ENCODE results near the gene HSPA5.
"Not testable (repeated sequence)": the region's sequence is repeated elsewhere in the genome, so short reads cannot be mapped to it uniquely, and the experiment has no call there.

Gene HSPA5

GRCh38 chr9:125235804-125236519 is 5.2 kb downstream of the HSPA5 start:
- no peak for DNase-seq
- H3K4me3 Mint-ChIP-seq = peak overlapping the region; percentile 93
- peaks cover 95% of the 10 kb centered on the region for H3K36me3 Mint-ChIP-seq (ENCODE audit: low read depth)
- H3K27me3 Mint-ChIP-seq = no peaks in the 10 kb centered on the region
- peak overlapping the region; percentile 99 for H3K27ac Mint-ChIP-seq
- no peaks in the 10 kb centered on the region for H3K9me3 Mint-ChIP-seq
- peaks cover 52% of the 10 kb centered on the region for H3K4me1 Mint-ChIP-seq (ENCODE audit: low read depth)

DNA sequence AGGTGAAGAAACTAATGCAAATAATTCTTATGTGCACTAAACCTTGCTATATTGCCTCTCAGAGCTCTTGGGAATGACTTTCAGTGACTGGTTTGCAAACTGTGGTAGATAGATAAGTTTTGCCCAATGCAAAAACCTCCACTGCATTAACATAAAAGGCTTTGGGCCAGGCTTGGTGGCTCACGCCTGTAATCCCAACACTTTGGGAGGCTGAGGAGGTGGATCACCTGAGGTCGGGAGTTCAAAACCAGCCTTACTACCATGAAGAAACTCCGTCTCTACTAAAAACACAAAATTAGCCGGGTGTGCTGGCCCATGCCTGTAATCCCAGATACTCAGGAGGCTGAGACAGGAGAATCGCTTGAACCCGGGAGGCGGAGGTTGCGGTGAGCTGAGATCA is 7.0 kb downstream of the HSPA5 start:
- not testable (repeated sequence) for H3K27me3 Mint-ChIP-seq, H3K4me3 Mint-ChIP-seq, H3K9me3 Mint-ChIP-seq, DNase-seq
- Mint-ChIP-seq H3K4me1 (ENCODE audit: low read depth) (peaks cover 47% of the 10 kb centered on the region), H3K36me3 (ENCODE audit: low read depth) (peaks cover 93% of the 10 kb centered on the region), H3K27ac (peak overlapping the region; percentile 75)

- Mint-ChIP-seq H3K4me1 (ENCODE audit: low read depth) (peaks cover 42% of the 10 kb centered on the region), H3K36me3 (ENCODE audit: low read depth) (peaks cover 88% of the 10 kb centered on the region), H3K27ac (peak overlapping the region; percentile 75)
These were observed 7.5 kb downstream of the HSPA5 start for GRCh38 chr9:125233678-125234077.

GRCh38 chr9:125227761-125228160 is 13.4 kb downstream of the HSPA5 start:
- Mint-ChIP-seq H3K9me3 (no peaks in the 10 kb centered on the region), H3K27me3 (no peaks in the 10 kb centered on the region), H3K36me3 (ENCODE audit: low read depth) (peaks cover 66% of the 10 kb centered on the region), H3K27ac (no peak overlapping the region), H3K4me3 (no peak overlapping the region), H3K4me1 (ENCODE audit: low read depth) (no peaks in the 10 kb centered on the region)
- DNase-seq = no peak

More at GRCh38 chr9:125233678-125234077, 7.5 kb downstream of the HSPA5 start:
- no peak for DNase-seq
- H3K9me3 Mint-ChIP-seq = no peaks in the 10 kb centered on the region
- H3K4me3 Mint-ChIP-seq = no peak overlapping the region
- no peaks in the 10 kb centered on the region for H3K27me3 Mint-ChIP-seq

DNA sequence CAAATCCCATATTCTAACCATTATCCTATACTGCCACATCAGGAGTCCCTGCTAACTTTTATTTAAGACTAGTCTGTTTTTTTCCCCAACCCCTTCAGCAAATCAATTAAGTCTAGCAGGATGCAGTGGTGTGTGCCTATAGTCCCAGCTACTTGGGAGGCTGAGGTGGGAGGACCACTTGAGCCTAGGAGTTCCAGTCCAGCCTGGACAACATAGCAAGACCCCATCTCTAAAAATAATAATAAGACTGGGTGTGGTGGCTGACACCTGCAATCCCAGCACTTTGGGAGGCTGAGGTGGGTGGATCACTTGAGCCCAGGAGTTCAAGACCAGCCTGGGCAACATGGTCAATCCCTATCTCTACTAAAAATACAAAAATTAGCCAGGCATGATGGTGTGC is 16.3 kb downstream of the HSPA5 start:
- H3K9me3 Mint-ChIP-seq; H3K27me3 Mint-ChIP-seq; H3K27ac Mint-ChIP-seq; DNase-seq; H3K4me1 Mint-ChIP-seq (ENCODE audit: low read depth); H3K4me3 Mint-ChIP-seq: not testable (repeated sequence)
- H3K36me3 Mint-ChIP-seq (ENCODE audit: low read depth) = peaks cover 63% of the 10 kb centered on the region

DNA sequence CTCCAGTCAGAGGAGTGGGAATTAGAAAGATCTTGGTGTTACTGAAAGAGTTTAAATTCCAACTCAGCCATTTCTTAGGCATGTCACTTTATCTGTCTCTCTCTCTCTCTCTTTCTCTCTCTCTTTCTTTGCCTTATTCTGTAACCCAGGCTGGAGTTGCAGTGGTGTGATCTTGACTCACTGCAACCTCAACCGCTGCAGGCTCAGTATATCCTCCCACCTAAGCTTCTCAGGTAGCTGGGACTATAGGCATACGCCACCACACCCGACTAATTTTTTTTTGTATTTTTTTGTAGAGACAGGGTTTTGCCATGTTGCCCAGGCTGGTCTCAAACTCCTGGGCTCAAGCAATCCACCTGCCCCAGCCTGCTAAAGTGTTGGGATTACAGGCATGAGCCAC is 22.5 kb downstream of the HSPA5 start:
- Mint-ChIP-seq H3K4me3 (no peak overlapping the region), H3K36me3 (ENCODE audit: low read depth) (peaks cover 68% of the 10 kb centered on the region), H3K27ac (no peak overlapping the region), H3K4me1 (ENCODE audit: low read depth) (no peaks in the 10 kb centered on the region), H3K9me3 (no peaks in the 10 kb centered on the region), H3K27me3 (no peaks in the 10 kb centered on the region)
- no peak for DNase-seq

DNA sequence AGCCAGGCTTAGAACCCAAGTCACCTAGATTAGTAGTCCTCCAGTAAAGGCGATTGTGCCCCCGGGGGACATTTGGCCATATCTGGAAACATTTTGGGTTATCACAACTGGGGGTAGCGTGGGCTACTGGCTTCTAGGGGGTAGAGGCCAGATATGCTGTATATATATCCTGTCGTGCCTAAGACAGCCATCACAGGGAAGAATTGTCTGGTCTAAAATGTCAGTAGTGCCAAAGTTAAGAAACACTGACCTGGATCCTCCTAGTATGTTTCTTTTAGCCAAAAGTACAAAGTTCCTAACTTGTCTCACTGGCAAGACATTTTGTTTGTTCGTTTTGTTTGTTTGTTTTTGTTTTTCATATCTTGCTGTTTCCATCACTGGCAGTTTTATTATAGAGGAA is 27.0 kb downstream of the HSPA5 start:
- H3K27me3 Mint-ChIP-seq = no peaks in the 10 kb centered on the region
- no peak overlapping the region for H3K4me3 Mint-ChIP-seq
- H3K4me1 Mint-ChIP-seq (ENCODE audit: low read depth) = no peaks in the 10 kb centered on the region
- peaks cover 75% of the 10 kb centered on the region for H3K36me3 Mint-ChIP-seq (ENCODE audit: low read depth)
- no peak for DNase-seq
- H3K27ac Mint-ChIP-seq = no peak overlapping the region
- no peaks in the 10 kb centered on the region for H3K9me3 Mint-ChIP-seq

- Mint-ChIP-seq H3K4me3 (no peak overlapping the region), H3K4me1 (ENCODE audit: low read depth) (peaks cover 18% of the 10 kb centered on the region), H3K27me3 (no peaks in the 10 kb centered on the region), H3K27ac (peak overlapping the region; percentile 5), H3K9me3 (no peaks in the 10 kb centered on the region), H3K36me3 (ENCODE audit: low read depth) (peaks cover 76% of the 10 kb centered on the region)
- DNase-seq = no peak
These were observed 36.7 kb downstream of the HSPA5 start for GRCh38 chr9:125204477-125204876.

DNA sequence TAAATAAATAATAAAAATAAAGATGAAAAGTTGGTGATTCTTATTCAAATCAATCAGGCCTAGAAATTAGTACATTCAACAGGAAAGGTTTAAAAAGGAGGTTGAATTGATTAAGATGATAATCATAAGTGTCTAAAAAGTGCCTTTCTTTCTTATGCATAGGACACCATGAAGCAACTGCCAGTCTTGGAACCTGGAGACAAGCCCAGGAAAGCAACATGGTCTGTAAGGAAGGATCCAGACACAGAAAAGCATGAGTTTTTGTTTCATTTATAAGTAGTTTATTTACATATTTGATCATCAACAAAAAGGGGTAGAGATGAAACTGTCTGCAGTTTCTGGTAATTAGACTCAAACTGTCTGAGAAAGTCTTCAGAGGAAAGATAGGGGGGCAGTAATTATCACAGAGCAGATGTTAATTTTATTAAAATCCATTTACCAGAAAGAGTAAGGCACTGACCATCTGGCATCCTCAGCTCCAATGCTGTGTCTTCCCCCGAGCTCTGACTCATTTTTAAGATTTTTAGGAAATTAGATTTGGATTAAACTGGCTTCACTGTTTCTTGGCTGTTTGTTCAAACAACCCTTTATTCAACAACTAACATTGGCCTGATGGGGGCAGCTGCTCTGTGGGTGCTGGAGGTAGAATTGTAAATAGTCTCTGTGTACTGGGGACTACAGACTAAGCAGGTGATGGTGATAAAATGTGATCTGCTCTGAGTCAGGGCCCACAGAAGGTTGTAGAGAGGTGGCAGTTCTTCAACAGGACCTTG is 38.1 kb downstream of the HSPA5 start:
- Mint-ChIP-seq H3K9me3 (no peaks in the 10 kb centered on the region), H3K4me1 (ENCODE audit: low read depth) (peaks cover 25% of the 10 kb centered on the region), H3K36me3 (ENCODE audit: low read depth) (peaks cover 62% of the 10 kb centered on the region), H3K4me3 (no peak overlapping the region), H3K27me3 (no peaks in the 10 kb centered on the region), H3K27ac (peak overlapping the region; percentile 57)
- no peak for DNase-seq

DNA sequence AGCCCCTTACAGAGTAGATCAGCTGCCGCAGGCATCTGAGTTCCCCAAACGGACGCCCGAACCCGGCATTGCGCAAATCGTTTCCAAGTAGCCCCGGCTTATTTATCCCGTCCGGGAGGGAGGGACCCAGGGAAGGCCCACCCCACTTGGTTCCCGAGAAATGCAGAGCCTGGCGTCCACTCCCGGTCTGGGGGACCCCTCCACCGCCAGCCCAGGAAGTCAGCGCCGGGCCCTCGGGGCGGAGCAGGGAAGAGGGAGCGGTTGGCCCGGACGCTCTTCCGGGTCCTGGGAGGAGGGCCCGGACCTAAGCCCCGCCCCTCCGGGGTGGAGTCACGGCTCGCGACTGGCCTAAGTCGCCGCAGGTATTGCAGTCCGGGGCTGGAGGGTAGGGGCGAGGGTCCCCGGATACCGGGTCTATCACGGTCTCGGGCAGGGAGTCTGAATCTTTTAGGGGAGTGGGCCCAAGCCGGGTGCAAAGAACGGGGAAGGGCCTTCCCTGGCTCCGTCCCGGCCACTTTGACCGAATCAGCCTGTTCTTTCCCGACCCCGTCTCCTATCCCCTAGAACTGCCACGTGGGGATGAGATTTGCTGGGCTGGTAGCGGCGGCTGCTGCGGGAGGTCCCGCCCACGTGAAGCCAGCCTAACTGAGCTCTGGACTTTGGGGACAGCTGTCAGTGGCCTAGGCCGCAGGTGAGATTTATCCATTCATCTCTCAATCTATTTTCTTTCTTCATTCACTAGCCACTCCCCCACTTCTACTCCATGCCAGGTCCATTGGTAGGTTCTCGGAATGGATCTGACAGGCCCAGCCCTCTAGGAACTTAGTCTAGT is 40.7 kb downstream of the HSPA5 start, which contains the start of gene RABEPK:
TSS of gene RABEPK (plus strand) at position 327 of the 832 bp plus-strand sequence. CDS start 2,472 bp downstream, outside the sequence.
- peak; percentile 96 for DNase-seq
- H3K4me1 Mint-ChIP-seq (ENCODE audit: low read depth) = peaks cover 36% of the 10 kb centered on the region

DNA sequence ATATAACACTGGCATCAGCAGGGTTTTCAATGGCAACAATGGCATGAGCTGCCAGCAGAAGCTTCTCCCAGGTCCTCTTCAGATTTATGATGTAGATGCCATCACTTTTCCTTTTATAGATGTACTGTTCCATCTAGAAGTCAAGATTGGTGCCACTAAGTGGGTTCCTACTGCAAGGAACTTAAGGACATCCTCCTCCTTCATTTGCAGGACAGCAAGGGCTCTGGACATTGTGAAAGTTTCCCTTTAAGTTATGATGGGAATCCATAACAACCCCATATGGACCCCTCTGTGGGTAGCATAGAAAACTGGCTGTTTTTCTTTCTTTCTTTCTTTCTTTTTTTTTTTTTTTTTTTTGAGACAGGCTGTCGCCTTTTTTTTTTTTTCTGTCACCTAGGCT is 45.6 kb downstream of the HSPA5 start:
- not testable (repeated sequence) for H3K36me3 Mint-ChIP-seq (ENCODE audit: low read depth); H3K9me3 Mint-ChIP-seq; DNase-seq; H3K4me3 Mint-ChIP-seq; H3K27me3 Mint-ChIP-seq
- peak overlapping the region; percentile 89 for H3K27ac Mint-ChIP-seq
- H3K4me1 Mint-ChIP-seq (ENCODE audit: low read depth) = peaks cover 61% of the 10 kb centered on the region

More for the DNA sequence above, 40.7 kb downstream of the HSPA5 start, which contains the start of gene RABEPK:
- H3K36me3 Mint-ChIP-seq (ENCODE audit: low read depth) = peaks cover 36% of the 10 kb centered on the region
- H3K4me3 Mint-ChIP-seq = peak within 1 kb of the TSS; percentile 96
- H3K27me3 Mint-ChIP-seq = no peaks in the 10 kb centered on the region
- H3K9me3 Mint-ChIP-seq = no peaks in the 10 kb centered on the region
- H3K27ac Mint-ChIP-seq = peak within 1 kb of the TSS; percentile 97

DNA sequence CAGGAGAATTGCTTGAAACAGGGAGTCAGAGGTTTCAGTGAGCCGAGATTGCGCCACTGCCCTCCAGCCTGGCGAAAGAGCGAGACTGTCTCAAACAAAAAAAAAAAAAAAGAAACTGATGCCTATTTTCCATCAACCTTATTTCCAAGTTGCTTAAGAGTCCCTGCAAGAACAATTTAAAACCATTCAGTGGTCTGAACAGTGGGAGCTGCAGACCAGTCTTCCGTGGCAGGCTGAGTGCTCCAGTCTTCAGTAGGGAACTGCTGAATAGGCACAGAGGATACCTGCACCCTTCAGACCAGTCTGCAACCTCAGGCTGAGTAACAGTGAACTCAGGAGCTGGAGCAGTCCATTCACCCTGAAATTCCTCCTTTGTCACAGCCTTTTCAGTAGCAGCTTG is 46.7 kb downstream of the HSPA5 start:
- H3K4me3 Mint-ChIP-seq = peak overlapping the region; percentile 57
- peaks cover 63% of the 10 kb centered on the region for H3K4me1 Mint-ChIP-seq (ENCODE audit: low read depth)
- DNase-seq = peak; percentile 48

GRCh38 chr9:125190361-125190801 is 50.8 kb downstream of the HSPA5 start:
- H3K9me3 Mint-ChIP-seq = no peaks in the 10 kb centered on the region
- no peaks in the 10 kb centered on the region for H3K27me3 Mint-ChIP-seq
- peak; percentile 58 for DNase-seq
- peaks cover 30% of the 10 kb centered on the region for H3K36me3 Mint-ChIP-seq (ENCODE audit: low read depth)
- H3K27ac Mint-ChIP-seq = peak overlapping the region; percentile 97
- H3K4me1 Mint-ChIP-seq (ENCODE audit: low read depth) = peaks cover 68% of the 10 kb centered on the region
- peak overlapping the region; percentile 97 for H3K4me3 Mint-ChIP-seq

More for the DNA sequence above, 46.7 kb downstream of the HSPA5 start:
- peak overlapping the region; percentile 89 for H3K27ac Mint-ChIP-seq
- not testable (repeated sequence) for H3K9me3 Mint-ChIP-seq; H3K27me3 Mint-ChIP-seq; H3K36me3 Mint-ChIP-seq (ENCODE audit: low read depth)

Data from activated T-cell treated with anti-CD3 and anti-CD28 coated beads, Interleukin-2, amount 50 U/mL, for 24 hours (primary cell).